DMS79 (cell line): ENCODE measurements around the gene SLC17A8.
A peak's percentile ranks its signal among the peaks of the same experiment; 100 is the strongest.

Experiments used
- DNase-seq: peaks from one replicate; lab custom pipeline; 2025; lab: John Stamatoyannopoulos, UW

SLC17A8 gene

DNA sequence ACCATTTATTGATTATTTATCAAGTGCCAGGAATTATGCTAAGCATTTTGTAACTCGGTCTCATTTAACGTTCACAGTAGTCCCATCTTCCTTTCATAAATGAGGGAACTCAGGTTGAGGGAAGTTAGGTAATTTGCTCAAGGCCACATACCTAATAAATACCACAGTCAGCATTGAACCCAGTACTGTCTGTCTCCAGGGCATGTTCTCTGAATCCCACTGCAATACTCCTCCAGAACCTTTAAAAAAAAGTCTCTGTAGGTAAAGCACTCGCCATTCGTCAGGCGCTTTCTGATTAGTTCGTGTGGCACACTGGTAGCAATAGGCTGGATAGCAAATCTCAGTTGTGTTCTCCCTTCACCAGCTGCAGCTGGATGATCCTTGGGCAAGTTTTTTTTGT, 14.3 kb downstream of the SLC17A8 start:
- DNase-seq, result no peak

DNA sequence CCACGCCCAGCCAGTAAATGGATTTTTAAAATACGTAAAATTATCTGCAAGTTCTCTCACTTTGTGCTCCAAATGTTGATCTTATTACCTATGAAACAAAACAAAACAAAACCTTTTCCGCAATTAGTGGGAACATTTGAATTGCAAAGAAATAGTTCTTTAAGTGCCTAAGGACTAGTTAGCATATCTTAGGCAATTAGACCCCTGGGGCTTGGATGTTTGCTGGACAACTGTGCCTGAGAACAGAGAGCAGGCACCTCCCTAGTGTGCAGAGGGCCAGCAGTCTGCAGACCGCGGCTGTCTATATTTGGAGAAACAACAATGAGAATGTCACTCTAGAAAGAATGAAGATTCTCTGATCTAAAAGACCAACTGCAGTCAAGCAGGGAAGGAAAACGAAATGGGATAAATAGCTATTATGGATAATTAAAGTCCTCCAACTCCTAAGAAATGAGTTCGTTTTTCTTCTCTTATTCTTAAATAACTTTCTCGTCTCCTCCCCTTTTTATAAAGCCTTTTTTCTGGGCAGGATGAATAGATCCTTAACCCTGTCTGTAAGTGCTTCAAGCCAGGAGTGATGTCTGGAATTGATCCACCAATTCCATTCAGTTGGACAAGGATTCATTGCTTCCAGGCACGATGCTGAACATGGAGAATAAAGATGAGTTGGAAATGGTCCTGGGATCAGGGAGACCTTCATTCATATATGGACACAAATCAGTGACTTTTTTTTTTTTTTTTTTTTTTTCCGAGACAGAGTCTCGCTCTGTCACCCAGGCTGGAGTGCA, 16.2 kb downstream of the SLC17A8 start:
- no peak for DNase-seq

DNA sequence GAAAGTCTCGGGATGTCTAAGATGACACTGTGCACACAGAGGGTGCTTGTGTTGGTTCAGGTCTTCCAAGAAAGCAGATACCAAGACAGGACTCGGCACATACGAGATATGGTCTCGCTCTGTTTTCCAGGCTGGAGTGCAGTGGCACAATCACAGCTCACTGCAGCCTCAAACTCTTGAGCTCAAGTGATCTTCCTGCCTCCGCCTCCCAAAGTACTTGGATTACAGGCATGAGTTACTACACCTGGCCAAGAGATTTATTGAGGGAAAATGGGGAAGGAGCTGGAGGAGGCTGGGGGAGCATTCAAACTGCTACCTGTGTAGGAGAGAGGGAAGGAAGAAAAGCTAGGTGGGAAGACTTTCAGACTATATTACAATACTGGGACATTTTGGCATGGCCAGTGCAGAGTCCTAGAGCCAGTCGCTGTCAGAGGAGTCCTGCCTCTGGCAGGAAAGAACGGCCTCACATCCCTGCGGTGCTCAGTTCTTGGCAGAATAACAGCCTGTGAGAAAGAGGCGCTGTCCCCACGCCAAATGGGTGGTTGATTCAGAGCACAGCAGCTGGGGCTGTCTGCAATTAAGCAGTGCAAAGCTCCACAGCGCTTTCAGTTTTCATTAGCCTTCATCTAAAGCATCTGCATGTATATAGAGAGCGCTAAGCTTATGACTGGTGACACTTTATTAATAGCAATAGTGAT, 18.3 kb downstream of the SLC17A8 start:
- DNase-seq, result peak; percentile 76

DNA sequence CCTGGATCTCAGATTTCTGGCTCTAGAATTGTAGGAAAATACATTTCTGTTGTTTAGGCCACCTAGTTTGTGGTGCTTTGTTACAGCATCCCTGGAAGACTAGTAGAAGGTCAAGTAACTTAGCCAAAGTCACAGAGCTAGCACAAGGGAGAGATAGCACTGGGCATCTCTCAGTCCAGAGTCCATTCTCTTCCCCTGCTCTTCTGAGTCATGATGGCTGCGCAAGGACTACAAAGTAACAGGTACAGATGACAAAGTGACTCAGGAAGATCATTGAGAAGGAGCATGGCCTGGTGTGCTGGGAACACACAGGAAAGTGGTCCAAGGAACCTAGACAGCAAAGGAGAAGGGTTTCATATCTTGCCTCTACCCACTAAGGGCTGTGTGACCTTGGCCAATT, 19.3 kb downstream of the SLC17A8 start:
- DNase-seq, result no peak

DNA sequence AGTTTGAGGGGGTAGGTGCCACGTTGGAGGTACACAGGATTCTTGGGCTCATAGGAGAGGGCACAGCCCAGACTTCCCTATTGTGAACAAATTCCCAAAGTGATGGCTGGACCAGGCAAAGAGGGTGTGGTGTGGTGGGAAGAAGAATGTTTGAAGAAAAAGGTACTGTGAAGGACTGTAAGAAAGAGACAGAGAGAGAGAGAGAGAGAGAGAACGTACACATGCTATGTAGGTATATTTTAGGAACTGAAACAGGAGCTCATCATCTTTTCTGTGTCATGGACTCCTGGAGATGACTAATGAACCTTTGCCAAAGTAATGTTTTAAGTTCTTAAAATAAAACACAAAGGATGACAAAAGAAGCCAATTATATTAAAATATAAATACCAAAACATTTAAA, 24.5 kb downstream of the SLC17A8 start:
- no peak for DNase-seq

DNA sequence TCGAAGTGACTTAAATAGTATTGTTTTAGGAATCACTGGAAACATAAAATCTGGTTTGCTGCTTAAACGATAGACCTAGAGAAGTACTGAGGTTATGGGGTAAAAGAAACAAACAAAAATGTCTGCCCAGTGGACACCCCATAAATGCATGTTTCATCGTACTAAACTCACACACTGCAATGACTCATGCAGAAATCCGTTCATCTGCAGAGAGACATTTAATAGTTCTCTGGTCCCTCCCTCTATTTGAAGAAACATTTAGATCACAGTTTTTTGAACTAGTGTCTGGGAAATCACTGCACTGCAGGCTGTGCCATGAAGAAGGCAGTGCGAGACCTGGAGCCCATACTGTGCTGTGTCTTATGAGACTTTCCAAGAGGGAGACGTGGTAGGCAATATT, 25.5 kb downstream of the SLC17A8 start:
- no peak for DNase-seq

DNA sequence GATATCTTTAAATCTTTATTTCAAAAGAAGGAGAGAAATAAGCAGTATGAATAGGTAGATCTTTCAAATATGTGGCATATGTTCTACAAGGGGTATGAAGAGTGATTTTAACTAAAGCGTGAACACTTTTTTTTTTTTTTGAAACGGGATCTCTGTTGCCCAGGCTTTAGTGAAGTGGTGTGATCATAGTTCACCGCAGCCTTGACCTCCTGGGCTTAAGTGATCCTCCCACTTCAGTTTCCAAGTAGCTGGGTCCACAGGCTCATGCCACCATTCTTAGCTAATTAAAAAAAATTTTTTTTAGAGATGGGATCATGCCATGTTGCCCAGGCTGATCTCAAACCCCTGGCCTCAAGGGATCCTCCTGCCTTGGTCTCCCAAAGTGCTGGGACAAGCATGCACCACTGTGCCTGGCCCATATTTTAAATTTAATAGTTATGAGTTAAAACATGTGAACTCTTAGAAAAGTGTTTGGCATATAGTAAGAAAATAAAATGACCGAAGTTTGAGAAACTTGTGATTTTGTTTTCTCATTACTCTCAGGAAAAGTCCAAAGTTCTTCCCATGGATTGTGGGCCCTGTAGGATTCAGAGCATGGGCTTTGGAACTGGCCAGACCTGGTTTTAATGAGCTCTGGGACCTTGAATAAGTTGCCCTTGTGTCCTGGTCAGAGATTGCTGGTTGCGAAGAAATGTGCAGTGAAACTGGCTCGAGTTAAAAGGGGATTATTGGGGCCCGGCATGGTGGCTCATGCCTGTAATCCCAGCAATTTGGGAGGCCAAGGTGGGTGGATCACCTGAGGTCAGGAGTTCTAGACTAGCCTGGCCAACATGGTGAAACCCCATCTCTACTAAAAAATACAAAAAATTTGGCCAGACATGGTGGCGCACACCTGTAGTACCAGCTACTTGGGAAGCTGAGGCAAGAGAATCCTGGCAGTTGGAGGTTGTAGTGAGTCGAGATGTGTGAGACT, 27.0 kb downstream of the SLC17A8 start:
- DNase-seq, result no peak

DNA sequence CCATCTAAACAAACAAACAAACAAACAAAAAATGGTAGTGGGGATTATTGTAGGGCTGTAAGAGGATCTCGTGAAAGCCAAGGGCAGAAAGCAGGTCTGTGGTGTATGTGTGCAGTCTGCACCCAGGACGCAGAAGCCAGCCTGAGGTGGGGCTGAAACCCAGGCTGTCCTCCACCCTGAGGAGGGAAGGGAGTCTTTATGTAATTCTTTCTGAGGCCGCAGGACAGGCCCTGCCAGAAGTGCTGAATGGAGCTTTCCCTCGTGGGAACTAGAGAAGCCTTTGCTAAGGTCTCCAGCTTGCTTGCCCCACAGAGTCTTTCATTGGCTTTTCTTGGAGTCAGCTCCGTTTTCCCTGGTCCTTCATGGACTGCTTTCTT, 27.7 kb downstream of the SLC17A8 start:
- DNase-seq, result no peak

DNA sequence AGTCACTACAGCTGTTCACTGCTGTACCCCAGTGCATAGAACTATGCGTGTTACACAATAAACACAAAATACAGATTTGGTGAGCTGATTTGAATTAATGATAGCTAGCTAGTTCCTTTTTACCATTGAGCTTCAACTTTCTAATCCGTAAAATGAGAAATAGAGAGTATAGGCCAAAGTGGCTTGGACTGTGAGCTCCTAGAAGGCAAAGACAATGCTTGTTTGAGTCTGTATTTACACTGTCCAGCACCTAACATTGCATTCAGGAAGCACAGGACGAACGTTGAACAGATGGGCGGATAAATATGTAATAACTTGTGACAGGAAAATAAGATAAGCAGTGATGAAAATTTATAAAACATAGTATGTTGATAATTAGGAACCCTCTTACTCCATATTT, 31.5 kb downstream of the SLC17A8 start:
- no peak for DNase-seq

DNA sequence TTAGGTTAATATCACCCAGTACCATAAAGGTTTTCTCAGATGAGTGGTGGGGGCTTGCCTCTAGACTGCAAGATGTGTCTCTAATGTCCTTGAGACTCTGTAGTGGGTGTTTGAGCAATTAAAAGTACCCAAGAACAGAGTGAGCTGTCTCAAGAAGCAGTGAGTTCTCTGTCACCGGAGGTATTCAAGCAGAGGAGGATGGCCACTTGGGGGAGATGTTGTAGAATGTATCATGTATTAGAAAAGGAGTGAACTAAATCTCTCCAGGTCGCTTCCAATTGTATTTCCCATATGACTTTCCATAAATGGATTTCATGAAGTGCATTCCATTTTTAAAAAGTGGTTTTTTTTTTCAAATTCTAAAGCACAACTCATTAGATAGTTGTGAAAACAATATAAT, 35.0 kb downstream of the SLC17A8 start:
- DNase-seq, result no peak

DNA sequence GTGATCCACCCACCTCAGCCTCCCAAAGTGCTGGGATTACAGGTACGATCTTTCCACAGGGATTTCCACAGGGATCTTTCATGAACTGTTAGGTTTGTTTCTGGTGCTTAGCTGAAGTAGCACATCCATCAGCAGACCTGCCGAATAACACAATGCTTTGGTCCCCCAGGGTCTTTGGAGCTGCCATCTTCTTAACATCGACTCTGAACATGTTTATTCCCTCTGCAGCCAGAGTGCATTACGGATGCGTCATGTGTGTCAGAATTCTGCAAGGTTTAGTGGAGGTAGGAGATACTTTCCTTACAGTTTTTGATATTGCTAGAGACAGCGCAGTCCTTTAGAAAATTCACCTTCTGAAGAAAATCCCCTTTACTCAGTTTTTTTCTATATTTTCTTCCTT, 36.3 kb downstream of the SLC17A8 start:
- no peak for DNase-seq

DNA sequence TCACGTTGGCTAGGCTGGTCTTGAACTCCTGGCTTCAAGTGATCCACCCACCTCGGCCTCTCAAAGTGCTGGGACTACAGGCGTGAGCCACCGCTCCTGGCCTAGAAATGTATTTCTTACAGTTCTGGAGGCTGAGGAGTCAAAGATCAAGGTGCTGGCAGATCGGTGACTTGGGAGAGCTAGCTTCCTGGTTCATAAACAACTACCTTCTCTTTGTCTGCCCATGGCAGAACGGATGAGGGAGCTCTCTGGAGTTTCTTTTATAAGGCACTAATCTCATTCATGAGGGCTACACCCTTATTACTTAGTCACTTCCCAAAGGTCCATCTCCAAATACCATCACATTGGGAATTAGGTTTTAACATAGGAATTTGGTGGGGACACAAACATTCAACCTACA, 38.9 kb downstream of the SLC17A8 start:
- no peak for DNase-seq

DNA sequence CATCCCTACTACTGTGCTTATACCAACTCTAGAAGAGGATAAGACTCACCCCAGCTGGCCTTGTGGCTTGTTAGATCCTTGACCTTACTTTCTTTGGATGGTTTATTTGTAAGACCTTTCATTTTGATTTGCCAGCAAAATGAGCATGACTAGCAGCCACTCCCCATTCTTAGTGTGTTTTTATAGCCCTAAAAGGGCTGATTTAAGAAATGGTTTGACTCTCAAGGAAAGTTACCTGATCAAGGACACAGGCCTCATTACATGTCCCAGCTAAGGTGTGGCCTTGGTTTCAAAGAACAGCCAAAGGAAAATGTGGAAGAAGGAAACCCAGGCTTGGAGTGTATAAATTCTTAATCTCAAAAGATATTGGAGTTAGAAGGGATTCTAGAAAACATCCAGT, 41.4 kb downstream of the SLC17A8 start:
- no peak for DNase-seq

DNA sequence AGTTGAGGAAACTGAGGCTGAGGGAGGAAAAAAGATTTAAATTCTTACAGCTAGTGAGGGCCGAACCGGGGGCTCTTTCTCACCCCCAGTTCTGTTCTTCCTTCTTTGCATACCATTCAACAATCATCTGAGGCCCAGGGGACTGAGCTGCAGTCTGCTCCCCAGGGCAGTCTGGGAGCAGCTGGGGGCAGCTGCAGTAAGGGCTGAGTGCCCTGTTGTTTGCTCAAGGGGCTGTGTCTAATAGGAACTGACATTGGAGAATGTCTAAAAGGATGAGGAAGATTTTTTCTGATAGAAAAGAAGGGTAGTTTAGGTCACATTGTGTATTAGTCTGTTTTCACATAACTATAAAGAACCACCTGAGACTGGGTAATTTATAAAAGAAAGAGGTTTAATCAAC, 42.2 kb downstream of the SLC17A8 start:
- DNase-seq, result no peak

DNA sequence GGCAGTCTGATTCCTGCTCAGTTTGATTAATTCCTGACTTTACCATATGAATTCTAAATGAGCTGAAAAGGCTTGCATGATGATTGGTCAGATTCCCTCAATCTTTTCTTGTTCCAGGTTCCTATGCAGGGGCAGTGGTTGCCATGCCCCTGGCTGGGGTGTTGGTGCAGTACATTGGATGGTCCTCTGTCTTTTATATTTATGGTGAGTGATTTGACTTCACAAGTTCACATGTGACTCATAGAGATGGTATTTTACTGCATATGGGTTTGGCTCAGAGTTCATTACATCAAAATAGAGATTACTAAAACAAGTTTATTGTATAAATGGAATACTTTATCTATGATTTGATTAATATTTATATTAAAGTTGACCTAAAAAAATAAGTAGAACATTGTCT, 44.8 kb downstream of the SLC17A8 start:
- no peak for DNase-seq

DNA sequence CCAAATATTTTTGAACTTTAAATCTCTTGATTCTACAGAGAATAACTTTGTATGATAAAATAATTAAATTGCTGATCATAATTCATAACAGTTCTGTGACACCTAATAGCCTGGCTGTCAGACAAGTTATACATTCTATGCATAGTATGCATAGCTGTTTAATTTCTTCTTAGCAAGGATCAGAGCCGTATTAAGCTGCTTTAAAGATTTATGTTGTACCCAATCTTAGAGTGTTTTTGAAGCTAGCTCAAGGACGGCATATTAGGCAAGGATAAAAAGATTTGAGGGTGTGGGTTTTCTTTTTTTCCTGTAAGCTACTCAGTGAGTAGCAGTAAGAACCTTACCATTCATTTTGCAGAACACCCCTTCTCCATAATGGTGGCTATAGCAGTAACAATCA, 45.9 kb downstream of the SLC17A8 start:
- no peak for DNase-seq

DNA sequence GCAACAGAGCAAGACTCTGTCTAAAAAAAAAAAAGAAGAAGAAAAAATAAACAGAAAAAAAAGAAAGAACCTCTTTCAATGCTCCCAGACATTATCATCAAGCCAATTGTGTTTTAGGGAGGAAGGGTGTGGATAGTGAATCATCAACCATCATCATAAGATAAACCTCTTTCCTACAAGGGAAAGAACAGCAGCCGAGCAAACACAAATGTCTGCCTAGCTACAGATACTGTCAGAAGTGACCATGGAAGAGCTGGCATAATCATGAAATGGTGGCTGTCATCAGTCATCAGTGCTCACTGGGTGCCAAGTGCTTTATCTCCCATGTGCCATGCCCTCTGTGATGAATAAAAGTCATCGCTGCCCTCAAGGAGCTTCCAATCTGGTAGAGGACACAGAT, 46.6 kb downstream of the SLC17A8 start:
- DNase-seq, result no peak

DNA sequence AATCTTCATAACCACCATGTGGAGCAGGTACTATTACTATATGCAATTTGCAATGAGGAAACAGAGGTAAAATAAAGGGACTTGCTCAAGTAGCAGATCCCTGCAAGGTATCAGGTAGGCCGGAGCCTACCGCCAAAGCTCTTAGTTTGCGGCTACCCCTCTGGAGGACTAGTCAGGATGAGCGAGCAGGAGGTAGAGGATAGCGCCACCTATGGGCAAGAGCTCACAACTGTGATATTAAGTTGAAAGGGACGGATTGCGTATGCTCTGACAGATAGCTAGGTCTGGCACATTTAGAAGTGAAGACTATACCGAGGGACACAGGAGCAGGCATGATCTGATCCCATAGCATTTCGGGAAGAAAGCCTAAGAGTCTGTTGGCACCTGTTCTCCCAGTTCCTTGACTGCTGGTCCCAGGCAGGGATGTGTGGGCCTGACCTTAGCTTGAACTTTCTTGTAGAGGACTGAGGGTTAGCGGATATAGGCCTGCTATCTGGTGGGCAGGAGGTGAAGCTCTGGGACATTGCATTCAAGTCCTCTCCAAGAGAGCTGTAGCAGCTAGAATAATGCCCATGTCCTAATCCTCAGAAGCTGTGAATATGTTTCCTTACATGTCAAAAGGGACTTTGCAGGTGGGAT, 48.0 kb downstream of the SLC17A8 start:
- no peak for DNase-seq

DNA sequence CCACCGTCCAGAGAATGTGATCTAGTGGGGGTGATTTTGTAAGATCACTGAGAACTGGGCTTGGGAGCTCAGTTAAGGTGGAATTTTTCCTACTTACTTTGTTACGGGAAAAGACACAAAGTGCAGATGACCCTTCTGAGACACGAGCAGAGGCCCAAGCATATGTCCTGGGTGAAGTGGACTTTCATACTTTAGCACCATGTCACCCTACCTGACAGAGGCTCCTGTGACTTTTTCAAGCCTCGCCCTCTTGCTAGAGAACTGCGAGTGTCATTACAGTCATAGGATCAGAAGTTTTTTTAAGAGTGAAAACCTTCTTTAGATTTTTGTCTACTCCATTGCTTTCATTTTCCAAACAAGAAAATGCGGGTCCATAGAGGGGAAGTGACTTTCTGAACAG, 56.1 kb downstream of the SLC17A8 start:
- DNase-seq, result no peak

DNA sequence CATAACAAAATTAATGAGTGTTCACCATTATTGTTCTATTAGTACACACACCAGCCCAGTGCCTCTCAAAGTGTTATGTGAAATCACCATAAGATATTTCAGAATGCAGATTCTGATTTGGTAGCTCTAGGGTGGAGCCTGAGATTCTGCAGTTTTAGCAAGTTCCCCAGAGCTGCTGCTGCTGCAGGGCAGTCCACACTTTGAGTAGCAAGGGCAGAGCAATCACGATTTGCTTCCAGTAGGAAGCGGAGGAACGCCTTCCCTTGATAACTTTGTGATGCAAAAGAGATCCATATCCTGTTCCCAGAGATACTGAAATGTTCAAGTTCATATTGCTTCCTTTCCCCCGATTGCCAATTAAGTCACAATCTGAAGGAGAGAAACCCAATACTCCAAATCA, 57.9 kb downstream of the SLC17A8 start:
- no peak for DNase-seq

DNA sequence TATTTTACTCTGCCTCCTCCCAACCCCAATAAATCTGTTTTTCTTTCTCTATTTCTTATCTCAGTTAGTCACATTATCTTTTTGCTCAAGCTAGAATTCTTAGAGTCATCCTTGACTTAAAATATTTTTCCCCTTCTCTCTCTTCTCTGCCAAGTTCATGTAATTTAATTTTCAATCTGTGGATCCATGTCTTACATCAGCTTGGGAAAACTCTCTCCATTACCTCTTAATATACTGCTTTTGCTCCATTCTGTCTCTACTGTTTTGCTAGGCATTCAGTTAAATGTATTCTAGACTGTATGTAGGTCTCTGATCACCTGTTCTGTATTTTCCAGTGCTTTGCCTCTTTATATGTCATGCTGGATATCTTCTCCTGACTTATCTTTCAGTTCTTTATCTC, 65.8 kb downstream of the SLC17A8 start:
- DNase-seq, result no peak

DNA sequence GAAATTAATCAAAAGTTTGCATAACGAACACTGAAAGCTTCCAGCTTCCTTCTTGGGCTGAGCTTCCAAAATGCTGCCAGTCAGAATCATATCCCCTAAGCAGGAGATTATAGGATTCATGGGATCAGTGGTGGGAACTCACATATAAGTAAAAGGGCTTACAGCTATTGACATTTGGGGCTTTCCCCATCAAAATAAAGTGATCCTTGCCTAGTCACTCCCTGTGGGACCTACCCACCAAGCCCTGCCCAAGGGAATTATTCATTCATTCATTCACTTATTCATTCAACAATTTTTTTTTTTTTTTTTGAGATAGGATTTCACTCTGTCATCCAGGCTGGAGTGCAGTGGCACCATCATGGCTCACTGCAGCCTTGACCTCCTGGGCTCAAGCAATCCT, 69.3 kb downstream of the SLC17A8 start:
- no peak for DNase-seq
